HAP-1 (cell line): ENCODE results near the gene ITSN1.
A peak's percentile ranks its signal among the peaks of the same experiment; 100 is the strongest.
"Not testable (repeated sequence)": the region's sequence is repeated elsewhere in the genome, so short reads cannot be mapped to it uniquely, and the experiment has no call there.

Experiments
- DNase-seq, 2 experiments: peaks; one replicate each; pipeline ENCODE4 v3.0.0-alpha.2; 2016 to 2020; ENCODE audit warnings: low spot score in 2 of 2
- H3K27me3 ChIP-seq: fragments of 250-450 bp; sonication (Bioruptor Pico); 2 replicates; pipeline ENCODE4 v1.5.1; 2020; ENCODE audit warnings: low read depth, mild to moderate bottlenecking, moderate library complexity
- H3K36me3 ChIP-seq: fragments of 250-450 bp; sonication (Bioruptor Pico); replicated peaks from 2 replicates; pipeline ENCODE4 v1.5.1; 2020; ENCODE audit warnings: mild to moderate bottlenecking
- H3K4me1 ChIP-seq: fragments of 250-450 bp; sonication (Bioruptor Pico); 2 replicates; pipeline ENCODE4 v1.5.1; 2020; ENCODE audit warnings: mild to moderate bottlenecking
- H3K4me3 ChIP-seq: fragments of 250-450 bp; sonication (Bioruptor Pico); 2 replicates; pipeline ENCODE4 v1.5.1; 2020; ENCODE audit warnings: mild to moderate bottlenecking, moderate library complexity
- H3K9me3 ChIP-seq: fragments of 250-450 bp; sonication (Bioruptor Pico); 2 replicates; pipeline ENCODE4 v1.5.1; 2020; ENCODE audit warnings: mild to moderate bottlenecking, moderate library complexity
- in situ Hi-C: fragments of 300-500 bp; cut with MboI; formaldehyde crosslinking; loops from 3 replicates; pipeline ENCODE4 v1.14.3; 2020; ENCODE audit warnings: low sequenced_read_pairs, inconsistent platforms, mixed read lengths

The ITSN1 gene

GRCh38 chr21:33787431-33787830, 145.1 kb downstream of the ITSN1 start:
- Histone ChIP-seq H3K4me3 (no peak overlapping the region), H3K4me1 (no peaks in the 10 kb centered on the region; the same call in 1 of the 2 replicates), H3K36me3 (no peaks in the 10 kb centered on the region; the same call in 1 of the 2 replicates), H3K9me3 (no peaks in the 10 kb centered on the region), H3K27me3 (no peaks in the 10 kb centered on the region)
- DNase-seq, result no peak
- in situ Hi-C loops, result no loop called here

DNA sequence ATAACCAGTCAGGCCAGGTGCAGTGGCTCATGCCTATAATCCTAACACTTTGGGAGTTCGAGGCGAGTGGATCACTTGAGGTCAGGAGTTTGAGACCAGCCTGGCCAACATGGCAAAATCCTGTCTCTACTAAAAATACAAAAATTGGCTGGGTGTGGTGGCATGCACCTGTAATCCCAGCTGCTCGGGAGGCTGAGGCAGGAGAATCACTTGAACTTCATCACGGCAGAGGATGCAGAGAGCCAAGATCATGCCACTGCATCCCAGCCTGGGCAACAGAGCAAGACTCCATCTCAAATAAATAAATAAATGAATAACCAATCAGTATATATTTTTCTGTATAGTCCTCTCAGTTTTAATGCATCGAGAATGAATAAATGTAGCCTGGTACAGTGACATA, 146.1 kb downstream of the ITSN1 start:
- H3K27me3 ChIP-seq, H3K36me3 ChIP-seq, H3K9me3 ChIP-seq, H3K4me1 ChIP-seq, H3K4me3 ChIP-seq, in situ Hi-C loops, DNase-seq: not testable (repeated sequence)

GRCh38 chr21:33789697-33790096, 147.4 kb downstream of the ITSN1 start:
- H3K4me1 ChIP-seq, result peaks cover 4% of the 10 kb centered on the region
- in situ Hi-C loops, result no loop called here
- DNase-seq, result no peak
- H3K27me3 ChIP-seq, result no peaks in the 10 kb centered on the region
- H3K4me3 ChIP-seq, result no peak overlapping the region
- H3K36me3 ChIP-seq, result peaks cover 7% of the 10 kb centered on the region; the same call in 1 of the 2 replicates
- no peaks in the 10 kb centered on the region for H3K9me3 ChIP-seq

GRCh38 chr21:33791073-33791472, 148.8 kb downstream of the ITSN1 start:
- Histone ChIP-seq H3K9me3 (no peaks in the 10 kb centered on the region), H3K27me3 (no peaks in the 10 kb centered on the region), H3K36me3 (peaks cover 10% of the 10 kb centered on the region; the same call in 1 of the 2 replicates), H3K4me3 (no peak overlapping the region), H3K4me1 (peaks cover 7% of the 10 kb centered on the region)
- no peak for DNase-seq
- in situ Hi-C loops, result no loop called here

GRCh38 chr21:33794596-33794995, 152.3 kb downstream of the ITSN1 start:
- Histone ChIP-seq H3K4me3 (no peak overlapping the region), H3K4me1 (peaks cover 7% of the 10 kb centered on the region), H3K9me3 (no peaks in the 10 kb centered on the region), H3K36me3 (peaks cover 23% of the 10 kb centered on the region), H3K27me3 (no peaks in the 10 kb centered on the region)
- DNase-seq, result peak in 1 of 2 experiments; percentile 19
- in situ Hi-C loops, result no loop called here

DNA sequence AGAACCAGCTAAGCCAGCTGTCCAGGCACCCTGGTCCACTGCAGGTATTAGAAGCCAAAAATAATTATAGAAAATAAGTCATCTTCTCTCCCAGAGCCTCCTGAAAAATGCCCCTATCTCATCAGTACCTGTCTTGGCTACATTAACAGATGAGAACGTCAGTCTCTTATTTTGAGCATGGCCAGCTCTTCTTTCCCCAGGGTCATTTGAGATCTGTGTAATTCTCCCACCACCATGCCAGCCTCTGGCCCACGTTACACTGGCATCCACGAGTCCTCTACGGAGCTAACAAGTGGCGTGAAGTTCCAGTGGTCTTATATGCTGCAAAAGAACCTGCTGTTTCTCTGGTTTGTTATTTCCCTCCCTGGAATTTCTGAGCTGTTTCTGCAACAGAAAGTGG, 155.3 kb downstream of the ITSN1 start:
- no peak for DNase-seq
- no peaks in the 10 kb centered on the region for H3K9me3 ChIP-seq
- H3K4me3 ChIP-seq, result no peak overlapping the region
- H3K36me3 ChIP-seq, result peaks cover 24% of the 10 kb centered on the region
- H3K27me3 ChIP-seq, result no peaks in the 10 kb centered on the region
- in situ Hi-C loops, result no loop called here
- H3K4me1 ChIP-seq, result peaks cover 7% of the 10 kb centered on the region

DNA sequence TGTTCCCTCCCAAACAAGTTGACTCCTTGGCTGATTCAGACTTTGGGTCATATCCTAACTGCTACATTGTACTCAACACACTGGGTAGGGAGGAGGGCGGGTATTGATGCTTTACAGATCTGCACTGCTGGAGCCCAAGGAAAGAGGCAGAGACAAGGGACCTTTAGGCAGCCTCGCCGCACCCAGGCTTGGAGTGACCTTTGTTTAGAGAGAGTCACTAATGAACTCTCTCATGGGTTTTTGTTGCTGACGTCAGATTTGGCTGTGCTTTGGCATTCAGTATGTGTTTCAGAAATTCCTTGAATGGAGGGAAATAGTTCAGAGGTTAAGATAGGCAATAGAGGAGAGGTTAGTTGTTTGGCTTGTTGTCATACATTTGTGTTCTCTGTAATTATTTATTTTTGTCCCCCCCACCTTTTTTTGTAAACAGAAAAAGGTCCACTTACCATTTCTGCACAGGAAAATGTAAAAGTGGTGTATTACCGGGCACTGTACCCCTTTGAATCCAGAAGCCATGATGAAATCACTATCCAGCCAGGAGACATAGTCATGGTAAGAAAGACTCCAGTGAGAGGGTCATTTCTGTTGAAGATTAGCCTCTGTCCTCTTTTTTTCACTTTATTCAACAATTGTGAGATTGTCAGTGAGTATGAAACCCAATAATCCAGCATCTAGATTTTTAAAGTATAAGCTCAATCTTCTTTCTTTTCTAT, 157.2 kb downstream of the ITSN1 start:
- H3K9me3 ChIP-seq, result no peaks in the 10 kb centered on the region
- H3K27me3 ChIP-seq, result no peaks in the 10 kb centered on the region
- peaks cover 19% of the 10 kb centered on the region for H3K36me3 ChIP-seq
- in situ Hi-C loops, result no loop called here
- no peak overlapping the region for H3K4me3 ChIP-seq
- peaks cover 8% of the 10 kb centered on the region for H3K4me1 ChIP-seq
- no peak for DNase-seq

DNA sequence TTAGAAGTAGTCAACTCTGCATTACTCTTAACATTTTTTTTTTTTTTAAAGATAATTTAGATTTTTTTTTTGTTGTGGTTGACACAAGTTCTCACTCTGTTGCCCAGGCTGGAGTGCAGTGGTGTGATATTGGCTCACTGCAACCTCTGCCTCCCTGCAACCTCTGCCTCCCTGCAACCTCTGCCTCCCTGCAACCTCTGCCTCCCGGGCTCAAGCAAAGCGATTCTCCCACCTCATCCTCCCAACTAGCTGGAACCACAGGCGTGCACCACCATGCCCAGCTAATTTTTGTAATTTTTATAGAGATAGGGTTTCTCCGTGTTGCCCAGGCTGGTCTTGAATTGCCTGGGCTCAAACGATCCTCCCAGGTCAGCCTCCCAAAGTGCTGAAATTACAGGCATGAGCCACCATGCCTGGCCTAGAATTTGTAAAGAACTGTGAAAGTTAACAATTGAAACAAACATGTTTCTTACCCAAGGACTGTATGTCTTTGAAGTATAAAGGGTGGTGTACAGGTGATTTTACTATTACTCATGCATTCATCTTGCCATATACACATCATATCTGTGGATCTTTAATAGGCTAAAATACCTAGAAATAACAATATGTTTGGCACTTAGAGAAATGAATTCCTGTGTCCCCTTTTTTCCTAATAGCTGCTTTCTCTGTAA, 158.6 kb downstream of the ITSN1 start:
- no peak overlapping the region for H3K4me3 ChIP-seq
- in situ Hi-C loops, result no loop called here
- no peak for DNase-seq
- H3K9me3 ChIP-seq, result no peaks in the 10 kb centered on the region
- peaks cover 4% of the 10 kb centered on the region; the same call in 1 of the 2 replicates for H3K4me1 ChIP-seq
- H3K36me3 ChIP-seq, result peaks cover 15% of the 10 kb centered on the region
- no peaks in the 10 kb centered on the region for H3K27me3 ChIP-seq

DNA sequence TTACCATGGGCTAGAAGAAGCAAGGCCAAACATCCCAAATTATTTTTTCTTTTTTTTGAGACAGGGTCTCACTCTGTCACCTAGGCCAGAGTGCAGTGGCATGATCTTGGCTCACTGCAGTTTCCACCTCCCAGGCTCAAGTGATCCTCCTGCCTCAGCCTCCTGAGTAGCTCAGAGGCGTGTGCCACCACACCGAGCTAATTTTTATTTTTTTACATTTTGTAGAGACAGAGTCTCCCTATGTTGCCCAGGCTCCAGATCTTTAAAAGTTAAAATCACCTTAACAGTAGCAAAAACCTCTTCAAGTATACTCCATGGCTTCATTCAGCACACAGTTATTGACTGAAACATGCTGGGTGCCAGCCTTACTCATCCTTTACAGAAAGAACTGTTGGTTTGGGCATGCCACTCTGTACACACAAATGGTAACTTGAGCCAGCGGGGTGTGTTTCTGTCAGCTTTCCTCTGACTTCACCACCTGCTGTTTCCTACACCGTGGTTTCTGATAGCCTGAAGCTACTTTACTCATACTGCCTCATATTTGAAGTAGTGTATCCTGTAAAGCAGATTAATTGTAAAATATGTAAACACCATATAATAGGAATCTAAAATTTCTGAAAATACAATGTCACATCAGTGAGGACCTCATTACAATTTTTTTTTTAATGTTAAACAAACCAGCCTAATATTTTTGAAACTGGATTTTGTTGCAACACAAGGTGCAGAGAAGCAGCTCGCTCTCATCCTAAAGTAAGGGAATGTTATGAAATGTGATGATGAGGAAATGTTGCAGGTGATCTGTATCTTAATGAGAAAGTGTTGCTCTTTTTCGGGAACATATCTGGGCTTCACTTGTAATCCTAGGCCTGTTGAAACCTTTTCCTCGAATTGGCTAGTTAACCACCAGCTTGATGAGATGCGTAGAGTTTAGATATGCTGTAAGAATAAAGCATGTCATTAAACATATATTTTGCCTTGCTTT, 159.4 kb downstream of the ITSN1 start:
- Histone ChIP-seq H3K9me3 (no peaks in the 10 kb centered on the region), H3K27me3 (no peaks in the 10 kb centered on the region), H3K36me3 (peaks cover 14% of the 10 kb centered on the region), H3K4me1 (peaks cover 4% of the 10 kb centered on the region; the same call in 1 of the 2 replicates), H3K4me3 (no peak overlapping the region)
- no peak for DNase-seq
- in situ Hi-C loops, result no loop called here

GRCh38 chr21:33802481-33802880, 160.2 kb downstream of the ITSN1 start:
- no peak overlapping the region for H3K4me3 ChIP-seq
- H3K4me1 ChIP-seq, result peaks cover 4% of the 10 kb centered on the region; the same call in 1 of the 2 replicates
- in situ Hi-C loops, result no loop called here
- no peaks in the 10 kb centered on the region for H3K27me3 ChIP-seq
- no peaks in the 10 kb centered on the region for H3K9me3 ChIP-seq
- no peak for DNase-seq
- peaks cover 9% of the 10 kb centered on the region for H3K36me3 ChIP-seq

DNA sequence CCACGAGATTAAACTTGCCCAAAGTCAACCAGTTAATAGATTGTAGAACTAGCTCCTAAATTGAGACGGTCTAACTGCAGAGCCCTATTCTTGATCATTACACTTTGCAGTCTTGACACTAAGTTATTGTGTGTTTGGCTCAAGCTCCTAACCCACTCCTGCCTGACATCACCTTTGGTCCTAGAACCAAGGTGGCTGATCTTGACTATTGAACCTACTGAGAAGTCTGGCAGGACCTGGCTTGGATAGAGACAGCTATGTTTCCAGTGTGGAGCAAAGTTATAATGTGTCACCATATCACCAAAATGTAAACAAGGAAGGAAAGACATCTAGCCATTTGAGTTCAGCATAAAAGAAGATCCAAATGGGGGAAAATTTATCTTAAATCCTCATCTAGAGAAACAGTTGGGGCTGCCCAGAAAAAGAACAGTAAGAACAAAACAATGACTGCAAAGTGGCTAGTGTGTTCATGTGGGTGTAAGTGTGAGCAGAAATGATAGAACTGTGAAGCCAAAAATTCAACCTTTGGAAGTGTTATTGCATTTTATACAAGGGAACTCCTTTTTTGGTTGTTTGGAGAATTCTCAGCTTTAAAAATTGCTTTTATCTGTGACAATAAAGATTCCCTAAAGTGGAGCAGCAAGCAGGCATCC, 166.5 kb downstream of the ITSN1 start:
- no peak for DNase-seq
- Histone ChIP-seq H3K27me3 (no peaks in the 10 kb centered on the region), H3K36me3 (peaks cover 3% of the 10 kb centered on the region), H3K4me1 (peaks cover 5% of the 10 kb centered on the region; the same call in 1 of the 2 replicates), H3K9me3 (no peaks in the 10 kb centered on the region), H3K4me3 (no peak overlapping the region)
- in situ Hi-C loops, result no loop called here

DNA sequence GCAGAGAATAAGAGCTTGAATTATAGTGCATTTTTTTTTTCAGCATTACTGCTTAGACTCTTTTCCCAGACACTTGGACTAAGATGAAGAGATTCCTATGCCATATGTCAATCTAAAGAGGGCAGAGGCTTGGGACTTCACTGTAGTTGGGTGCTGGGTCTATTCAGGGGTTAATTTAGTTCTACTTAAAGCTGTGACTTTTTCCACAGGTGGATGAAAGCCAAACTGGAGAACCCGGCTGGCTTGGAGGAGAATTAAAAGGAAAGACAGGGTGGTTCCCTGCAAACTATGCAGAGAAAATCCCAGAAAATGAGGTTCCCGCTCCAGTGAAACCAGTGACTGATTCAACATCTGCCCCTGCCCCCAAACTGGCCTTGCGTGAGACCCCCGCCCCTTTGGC, 168.5 kb downstream of the ITSN1 start:
- peaks cover 3% of the 10 kb centered on the region for H3K36me3 ChIP-seq
- in situ Hi-C loops, result no loop called here
- peaks cover 5% of the 10 kb centered on the region; the same call in 1 of the 2 replicates for H3K4me1 ChIP-seq
- H3K27me3 ChIP-seq, result no peaks in the 10 kb centered on the region
- H3K4me3 ChIP-seq, result no peak overlapping the region
- no peaks in the 10 kb centered on the region for H3K9me3 ChIP-seq
- DNase-seq, result no peak
